ENCODE data around the gene GNB4. TPM values are rescaled to one million over a fixed set of nuclear protein-coding genes. Genes with fewer than 3 reads are reported as not detected.

The GNB4 gene
- total and polyA plus RNA-seq, 9 donors = 4.5 to 19.1 (median 11.6) TPM

DNA sequence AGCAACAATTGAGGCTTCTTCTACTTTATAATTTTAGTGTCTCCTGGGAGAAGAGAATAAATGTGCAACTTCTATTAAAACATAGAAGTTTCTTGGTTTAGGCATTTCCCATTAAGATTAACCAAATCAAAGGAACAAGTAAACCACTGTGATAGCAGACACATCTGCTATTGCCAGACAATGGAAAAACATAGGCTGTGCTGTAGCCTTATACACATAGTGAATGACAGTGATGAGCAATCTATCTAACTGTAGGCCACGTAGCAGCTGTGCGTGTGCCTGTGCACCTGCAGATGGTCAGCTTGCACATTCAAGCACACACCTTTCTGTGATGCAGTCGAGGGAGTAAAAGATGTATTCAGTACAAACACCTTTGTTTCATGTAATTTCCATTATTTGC lies 32.7 kb downstream of the GNB4 start:
- TF ChIP-seq POLR2A (IDR thresholded peaks at IDR 0.05) (no peak), EP300 (IDR thresholded peaks at IDR 0.05) (no peak)
- TF ChIP-seq, protein P1, sequence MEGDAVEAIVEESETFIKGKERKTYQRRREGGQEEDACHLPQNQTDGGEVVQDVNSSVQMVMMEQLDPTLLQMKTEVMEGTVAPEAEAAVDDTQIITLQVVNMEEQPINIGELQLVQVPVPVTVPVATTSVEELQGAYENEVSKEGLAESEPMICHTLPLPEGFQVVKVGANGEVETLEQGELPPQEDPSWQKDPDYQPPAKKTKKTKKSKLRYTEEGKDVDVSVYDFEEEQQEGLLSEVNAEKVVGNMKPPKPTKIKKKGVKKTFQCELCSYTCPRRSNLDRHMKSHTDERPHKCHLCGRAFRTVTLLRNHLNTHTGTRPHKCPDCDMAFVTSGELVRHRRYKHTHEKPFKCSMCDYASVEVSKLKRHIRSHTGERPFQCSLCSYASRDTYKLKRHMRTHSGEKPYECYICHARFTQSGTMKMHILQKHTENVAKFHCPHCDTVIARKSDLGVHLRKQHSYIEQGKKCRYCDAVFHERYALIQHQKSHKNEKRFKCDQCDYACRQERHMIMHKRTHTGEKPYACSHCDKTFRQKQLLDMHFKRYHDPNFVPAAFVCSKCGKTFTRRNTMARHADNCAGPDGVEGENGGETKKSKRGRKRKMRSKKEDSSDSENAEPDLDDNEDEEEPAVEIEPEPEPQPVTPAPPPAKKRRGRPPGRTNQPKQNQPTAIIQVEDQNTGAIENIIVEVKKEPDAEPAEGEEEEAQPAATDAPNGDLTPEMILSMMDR (IDR thresholded peaks at IDR 0.05) = no peak
- intact Hi-C loops (cut with DNase I) = no loop called here
- H3K9me3 ChIP-seq = no peaks in the 10 kb centered on the region
- H3K4me3 ChIP-seq = no peak overlapping the region
- 89 to 94% (median 93%) methylated on average over 3 of the region's 3 CpGs for whole genome bisulfite sequencing, 3 donors
- DNase-seq = no peak
- H3K4me1 ChIP-seq (ENCODE audit: insufficient read depth) = no peaks in the 10 kb centered on the region
- no peaks in the 10 kb centered on the region for H3K27me3 ChIP-seq
- H3K36me3 ChIP-seq = no peaks in the 10 kb centered on the region
- no peak overlapping the region for H3K27ac ChIP-seq

DNA sequence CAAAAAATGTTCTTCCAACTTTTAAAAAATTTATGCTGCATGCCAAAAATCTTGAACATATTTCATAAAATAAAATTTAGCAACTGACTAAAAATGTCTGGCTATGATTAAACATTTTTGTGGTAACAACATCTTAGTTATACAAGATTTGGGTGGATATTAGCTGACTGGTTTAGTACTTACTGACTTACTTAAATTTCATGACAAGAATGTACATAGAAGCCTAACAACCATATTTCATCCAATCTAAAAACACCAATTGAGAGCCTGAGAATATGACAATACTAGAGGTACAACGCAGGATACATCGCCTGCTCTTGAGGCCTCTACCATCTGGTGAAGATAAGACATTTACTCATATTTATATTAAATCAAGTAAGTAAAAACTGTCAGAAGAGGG lies 34.6 kb downstream of the GNB4 start:
- 59 to 78% (median 65%) methylated on average over 2 of the region's 2 CpGs for WGBS, 3 donors
- no peaks in the 10 kb centered on the region for H3K4me1 ChIP-seq (ENCODE audit: insufficient read depth)
- H3K36me3 ChIP-seq = no peaks in the 10 kb centered on the region
- no peak overlapping the region for H3K27ac ChIP-seq
- intact Hi-C loops (cut with DNase I) = no loop called here
- DNase-seq = no peak
- TF ChIP-seq EP300 (IDR thresholded peaks at IDR 0.05) = no peak
- TF ChIP-seq, protein P1 (IDR thresholded peaks at IDR 0.05) = no peak
- no peak for TF ChIP-seq POLR2A (IDR thresholded peaks at IDR 0.05)
- no peaks in the 10 kb centered on the region for H3K9me3 ChIP-seq
- no peaks in the 10 kb centered on the region for H3K27me3 ChIP-seq
- H3K4me3 ChIP-seq = no peak overlapping the region

DNA sequence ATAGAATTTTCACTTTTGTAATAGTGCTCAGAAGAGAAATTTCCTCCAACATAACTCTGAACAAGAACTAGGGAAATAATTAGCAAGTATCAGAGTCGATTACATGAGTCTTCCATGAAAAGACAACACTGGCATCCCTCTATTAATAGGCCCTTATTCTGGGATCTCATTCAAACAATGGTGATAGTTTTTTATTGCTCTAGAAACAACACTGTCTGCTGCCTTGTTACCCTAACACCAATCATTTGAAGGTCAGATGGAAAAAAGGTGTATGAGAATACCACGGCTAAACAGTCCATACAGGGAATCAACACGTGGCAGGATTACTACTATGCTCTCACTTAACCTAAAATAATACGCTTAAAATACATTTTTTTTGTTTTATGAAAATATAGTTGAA lies 35.9 kb downstream of the GNB4 start:
- Histone ChIP-seq H3K4me3 (no peak overlapping the region), H3K27me3 (no peaks in the 10 kb centered on the region), H3K4me1 (ENCODE audit: insufficient read depth) (no peaks in the 10 kb centered on the region), H3K9me3 (no peaks in the 10 kb centered on the region), H3K27ac (no peak overlapping the region), H3K36me3 (no peaks in the 10 kb centered on the region)
- intact Hi-C loops (cut with DNase I) = no loop called here
- WGBS, 3 donors = 72 to 87% (median 73%) methylated on average over 4 of the region's 4 CpGs
- TF ChIP-seq POLR2A (IDR thresholded peaks at IDR 0.05) = no peak
- TF ChIP-seq, protein P1 (IDR thresholded peaks at IDR 0.05) = no peak
- TF ChIP-seq EP300 (IDR thresholded peaks at IDR 0.05) = no peak
- no peak for DNase-seq

DNA sequence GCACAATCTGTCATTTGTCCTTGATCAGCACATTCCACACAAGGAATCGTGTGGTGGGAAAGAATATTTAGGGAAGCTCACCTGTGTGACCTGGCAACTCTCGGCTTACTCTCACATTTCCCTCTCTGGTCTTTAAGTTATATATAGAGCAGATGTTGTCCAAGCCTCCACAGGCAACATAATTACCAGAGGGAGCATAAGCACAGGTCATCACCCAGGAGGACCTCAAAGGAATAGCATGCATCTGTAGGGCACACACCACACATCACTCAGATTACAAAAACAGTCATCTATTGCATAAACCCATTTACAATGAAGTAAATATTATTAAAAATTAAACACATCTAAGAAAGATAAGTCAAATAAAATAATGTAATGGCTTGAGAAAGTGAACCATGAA lies 36.5 kb downstream of the GNB4 start:
- WGBS, 3 donors = 39 to 68% (median 54%) methylated on average over 2 of the region's 2 CpGs
- Histone ChIP-seq H3K9me3 (no peaks in the 10 kb centered on the region), H3K27ac (no peak overlapping the region), H3K36me3 (no peaks in the 10 kb centered on the region), H3K27me3 (no peaks in the 10 kb centered on the region), H3K4me3 (no peak overlapping the region), H3K4me1 (ENCODE audit: insufficient read depth) (no peaks in the 10 kb centered on the region)
- intact Hi-C loops (cut with DNase I) = no loop called here
- TF ChIP-seq EP300 (IDR thresholded peaks at IDR 0.05) (no peak), POLR2A (IDR thresholded peaks at IDR 0.05) (no peak)
- TF ChIP-seq, protein P1 (IDR thresholded peaks at IDR 0.05) = no peak
- DNase-seq = no peak

DNA sequence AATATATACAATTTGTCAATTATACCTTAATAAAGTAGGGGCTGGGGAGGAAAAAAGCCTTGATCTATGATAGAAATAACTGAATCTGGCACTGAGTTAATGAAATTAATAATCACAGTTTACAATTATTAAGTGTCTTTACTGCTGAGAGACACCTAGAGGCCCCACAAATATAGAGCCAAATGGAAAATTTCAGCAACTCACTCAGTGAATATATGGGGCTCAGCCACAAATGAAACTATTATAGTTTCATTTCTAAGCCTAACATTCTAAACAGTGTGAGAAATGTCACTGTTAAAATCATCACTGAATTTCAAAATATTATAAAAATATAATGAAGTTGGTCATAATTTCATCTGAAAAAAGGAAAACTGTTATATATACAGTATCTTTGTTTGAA lies 40.3 kb downstream of the GNB4 start:
- no peaks in the 10 kb centered on the region for H3K36me3 ChIP-seq
- DNase-seq = no peak
- no peak overlapping the region for H3K27ac ChIP-seq
- no peak for TF ChIP-seq EP300 (IDR thresholded peaks at IDR 0.05)
- no peaks in the 10 kb centered on the region for H3K9me3 ChIP-seq
- H3K4me1 ChIP-seq (ENCODE audit: insufficient read depth) = peaks cover 2% of the 10 kb centered on the region
- no peak overlapping the region for H3K4me3 ChIP-seq
- intact Hi-C loops (cut with DNase I) = no loop called here
- H3K27me3 ChIP-seq = no peaks in the 10 kb centered on the region

Data from ovary (tissue), 9 donors.